ENCODE measurements around the gene TRH. TPM values are rescaled to one million over a fixed set of nuclear protein-coding genes. Genes with fewer than 3 reads are reported as not detected.

Gene TRH
- polyA plus RNA-seq, 1 donor from 2014 or later: 2.6 TPM

GRCh38 chr3:129944709-129945108 is 29.8 kb upstream of the TRH start:
- H3K27ac ChIP-seq (ENCODE audit: low read length): no peak overlapping the region
- no peaks in the 10 kb centered on the region for H3K9me3 ChIP-seq (ENCODE audit: low read length)
- no peaks in the 10 kb centered on the region for H3F3A ChIP-seq (ENCODE audit: insufficient read depth, low read length, poor library complexity, severe bottlenecking)
- no peak overlapping the region for H3K4me3 ChIP-seq (ENCODE audit: low read length)
- H3K9me2 ChIP-seq (ENCODE audit: insufficient read depth, low read length): no peaks in the 10 kb centered on the region
- H3K36me3 ChIP-seq (ENCODE audit: insufficient read depth, low read length): no peaks in the 10 kb centered on the region
- H3K4me2 ChIP-seq (ENCODE audit: low read length): no peak overlapping the region
- no peak overlapping the region for H3K9ac ChIP-seq (ENCODE audit: low read length)
- no peaks in the 10 kb centered on the region for H3K79me2 ChIP-seq (replicated peaks; ENCODE audit: insufficient read depth, low read length)
- TF ChIP-seq EZH2 (IDR thresholded peaks at IDR 0.05; ENCODE audit: borderline replicate concordance, insufficient read depth, low read length, poor library complexity, severe bottlenecking) (no peak), SMC3 (conservative IDR thresholded peaks at IDR 0.05; ENCODE audit: poor library complexity) (no peak), MXI1 (conservative IDR thresholded peaks at IDR 0.05; ENCODE audit: poor library complexity, severe bottlenecking) (no peak), TAF1 (IDR thresholded peaks at IDR 0.05; ENCODE audit: low read depth) (no peak), CTCF (IDR thresholded peaks at IDR 0.05; ENCODE audit: poor library complexity, severe bottlenecking) (no peak), POLR2AphosphoS5 (IDR thresholded peaks at IDR 0.05) (no peak), REST (IDR thresholded peaks at IDR 0.05; ENCODE audit: borderline replicate concordance) (no peak), RAD21 (conservative IDR thresholded peaks at IDR 0.05) (no peak), EP300 (conservative IDR thresholded peaks at IDR 0.05; ENCODE audit: poor library complexity, severe bottlenecking) (no peak)
- H3K27me3 ChIP-seq (ENCODE audit: insufficient read depth, low read depth, low read length): no peaks in the 10 kb centered on the region
- H2AFZ ChIP-seq (ENCODE audit: low read depth, low read length): no peak overlapping the region
- H4K20me1 ChIP-seq (ENCODE audit: insufficient read depth): no peaks in the 10 kb centered on the region

- Histone ChIP-seq H3K9me3 (ENCODE audit: low read length) (no peaks in the 10 kb centered on the region), H4K20me1 (ENCODE audit: insufficient read depth) (no peaks in the 10 kb centered on the region), H2AFZ (ENCODE audit: low read depth, low read length) (no peak overlapping the region), H3K4me3 (ENCODE audit: low read length) (no peak overlapping the region), H3K36me3 (ENCODE audit: insufficient read depth, low read length) (no peaks in the 10 kb centered on the region), H3K9me2 (ENCODE audit: insufficient read depth, low read length) (no peaks in the 10 kb centered on the region), H3K9ac (ENCODE audit: low read length) (no peak overlapping the region), H3F3A (ENCODE audit: insufficient read depth, low read length, poor library complexity, severe bottlenecking) (no peaks in the 10 kb centered on the region), H3K27ac (ENCODE audit: low read length) (no peak overlapping the region), H3K27me3 (ENCODE audit: insufficient read depth, low read depth, low read length) (no peaks in the 10 kb centered on the region), H3K79me2 (replicated peaks; ENCODE audit: insufficient read depth, low read length) (no peaks in the 10 kb centered on the region), H3K4me2 (ENCODE audit: low read length) (no peak overlapping the region)
- TF ChIP-seq POLR2AphosphoS5 (IDR thresholded peaks at IDR 0.05) (no peak), EP300 (conservative IDR thresholded peaks at IDR 0.05; ENCODE audit: poor library complexity, severe bottlenecking) (no peak), RAD21 (conservative IDR thresholded peaks at IDR 0.05) (no peak), SMC3 (conservative IDR thresholded peaks at IDR 0.05; ENCODE audit: poor library complexity) (no peak), EZH2 (IDR thresholded peaks at IDR 0.05; ENCODE audit: borderline replicate concordance, insufficient read depth, low read length, poor library complexity, severe bottlenecking) (no peak), MXI1 (conservative IDR thresholded peaks at IDR 0.05; ENCODE audit: poor library complexity, severe bottlenecking) (no peak), TAF1 (IDR thresholded peaks at IDR 0.05; ENCODE audit: low read depth) (no peak), REST (IDR thresholded peaks at IDR 0.05; ENCODE audit: borderline replicate concordance) (no peak), CTCF (IDR thresholded peaks at IDR 0.05; ENCODE audit: poor library complexity, severe bottlenecking) (no peak)
Measured at GRCh38 chr3:129947538-129948240, 26.8 kb upstream of the TRH start.
